Panc1 (cell line): Measurements from ENCODE around the gene LTB4R. TPM values are rescaled to one million over a fixed set of nuclear protein-coding genes. Genes with fewer than 3 reads are reported as not detected.

Experiments
- ATAC-seq: fragments of 200-7000 bp; cut with Tn5 transposase; 2 replicates; pipeline ENCODE4 v1.9.1; 2020; ENCODE audit warnings: mild to moderate bottlenecking, moderate library complexity
- BruUV-seq: library from RNA; stranded (reverse); fragments of 400-500 nt; replicated peaks from 2 replicates; lab custom pipeline; 2021; lab: Mats Ljungman, UMichigan
- CTCF ChIA-PET: fragments of 300-600 bp; sonication (Branson Sonifier 250); formaldehyde crosslinking; loops from one replicate; lab custom pipeline; 2022; ENCODE audit warnings: antibody characterized with exemption; lab: Charles Lee
- POLR2A ChIA-PET: fragments of 300-600 bp; sonication (Branson Sonifier 250); formaldehyde crosslinking; loops from one replicate; lab custom pipeline; 2022; ENCODE audit warnings: antibody characterized with exemption; lab: Charles Lee
- DNase-seq: peaks from one replicate; pipeline ENCODE4 v3.0.0-alpha.2; 2010; ENCODE audit warnings: low read depth, low spot score
- H3K27ac ChIP-seq: 2 replicates; pipeline ENCODE4 v1.5.1; 2011; ENCODE audit warnings: mild to moderate bottlenecking, low read length, inconsistent platforms
- H3K27me3 ChIP-seq: fragments of 200-500 bp; sonication (Bioruptor generic); 2 replicates; pipeline ENCODE4 v1.6.0; 2014; ENCODE audit warnings: low read length, inconsistent platforms; ENCODE audit not compliant: control insufficient read depth, insufficient read depth
- H3K36me3 ChIP-seq: fragments of 200-500 bp; sonication (Bioruptor generic); 2 replicates; pipeline ENCODE4 v1.5.1; 2014; ENCODE audit warnings: inconsistent platforms, mild to moderate bottlenecking, low read length, moderate library complexity; ENCODE audit not compliant: control insufficient read depth, insufficient read depth
- H3K4me1 ChIP-seq: 2 replicates; pipeline ENCODE4 v1.5.1; 2011; ENCODE audit warnings: inconsistent platforms, mild to moderate bottlenecking, low read length, moderate library complexity; ENCODE audit not compliant: control insufficient read depth, insufficient read depth
- H3K4me3 ChIP-seq, 2 experiments: 2 replicates each; pipeline ENCODE4 v1.5.1; 2011 to 2012; ENCODE audit warnings: low read depth in 2 of 2, low read length in 2 of 2, mild to moderate bottlenecking in 2 of 2, inconsistent platforms in 1 of 2, moderate library complexity in 1 of 2
- H3K9me3 ChIP-seq: fragments of 200-500 bp; sonication (Bioruptor generic); 2 replicates; pipeline ENCODE4 v1.5.1; 2014; ENCODE audit warnings: low read depth, mild to moderate bottlenecking, inconsistent platforms, low read length, moderate library complexity; ENCODE audit not compliant: control insufficient read depth, insufficient read depth
- POLR2AphosphoS5 ChIP-seq: IDR thresholded peaks from 2 replicates; pipeline ENCODE4 v1.6.1; 2012; ENCODE audit warnings: mild to moderate bottlenecking, low read depth, low read length, moderate library complexity
- SIN3A ChIP-seq: IDR thresholded peaks from 2 replicates; pipeline ENCODE4 v1.6.1; 2012; ENCODE audit warnings: low read depth, mild to moderate bottlenecking, low read length, moderate library complexity, borderline replicate concordance; ENCODE audit not compliant: insufficient read depth
- TCF7L2 ChIP-seq: IDR thresholded peaks from 2 replicates; pipeline ENCODE4 v1.6.1; 2011; ENCODE audit warnings: mild to moderate bottlenecking, low read depth, low read length, inconsistent platforms
- in situ Hi-C: cut with HindIII; loops from 2 replicates; pipeline ENCODE4 v1.10.0; 2016; ENCODE audit warnings: low sequenced_read_pairs, low pct_unique_long_range_greater_than_20kb
- intact Hi-C: fragments of 100-400 bp; cut with micrococcal nuclease; formaldehyde crosslinking; loops from one replicate; pipeline ENCODE4 v1.10.0; 2022; ENCODE audit not compliant: unreplicated experiment
- total RNA-seq: library from RNA; stranded (reverse); gene quantifications from one replicate; pipeline ENCODE4 v1.2.1, GENCODE V29; 2021; ENCODE audit not compliant: unreplicated experiment
- TF ChIP-seq, protein P1 (sequence below): fragments of 450-650 bp; IDR thresholded peaks from 2 replicates; pipeline ENCODE4 v1.5.1; 2017; ENCODE audit warnings: mild to moderate bottlenecking
- TF ChIP-seq, protein P2 (sequence below), 2 experiments: IDR thresholded peaks; 2 replicates each; pipeline ENCODE4 v1.6.1; 2011 to 2012; ENCODE audit warnings: low read depth in 2 of 2, control low read depth in 1 of 2, low read length in 1 of 2, mild to moderate bottlenecking in 1 of 2, moderate library complexity in 1 of 2; ENCODE audit not compliant: insufficient read depth in 1 of 2

The LTB4R gene
- total RNA-seq, 1 experiment from 2014 or later = 4.8 TPM

DNA sequence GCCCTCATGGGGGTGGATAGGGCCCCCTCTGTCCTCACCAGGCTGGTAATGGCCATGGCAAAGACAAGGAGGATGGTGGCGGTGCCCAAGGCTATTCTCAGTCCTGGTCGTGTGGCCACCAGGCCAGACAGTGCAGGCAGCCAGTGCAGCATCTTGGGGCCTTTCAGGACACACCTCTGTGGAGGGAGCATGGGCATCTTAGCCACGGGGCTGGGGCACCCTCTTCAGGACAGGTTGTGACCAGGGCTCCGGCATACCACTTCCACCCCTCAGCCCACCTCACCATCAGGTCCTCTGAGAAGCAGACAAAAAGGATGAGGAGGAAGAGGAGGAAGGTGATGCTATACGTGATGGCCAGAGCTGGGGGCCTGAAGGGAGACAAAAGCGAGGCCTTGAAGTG lies 12.7 kb downstream of the LTB4R start:
- no peaks in the 10 kb centered on the region for H3K27me3 ChIP-seq

DNA sequence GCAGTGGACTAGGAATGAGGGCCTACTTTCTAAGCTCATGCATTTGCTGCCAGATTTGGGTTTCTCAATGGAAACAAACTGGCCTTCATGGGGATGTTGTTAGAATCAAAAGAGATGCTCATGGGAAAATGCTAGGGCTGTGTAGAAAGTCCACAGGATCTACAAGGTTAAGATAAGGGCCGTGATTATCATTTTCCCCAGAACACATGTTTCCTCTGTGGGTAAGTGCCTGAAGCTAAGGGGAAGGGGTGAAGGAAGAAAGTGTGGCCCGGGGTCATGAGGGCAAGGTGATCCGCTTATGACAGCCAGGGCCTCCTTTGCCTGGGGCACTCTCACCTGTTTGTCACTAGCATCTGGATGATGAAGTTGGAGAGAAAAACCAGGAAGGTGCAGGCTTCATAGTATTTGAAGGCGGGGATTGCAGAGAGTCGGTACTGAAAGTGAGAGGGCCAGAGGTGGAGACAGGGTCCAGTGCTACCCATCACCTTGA lies 13.8 kb downstream of the LTB4R start:
- DNase-seq (no peak), ATAC-seq (no peak)
- Histone ChIP-seq H3K27me3 (no peaks in the 10 kb centered on the region), H3K36me3 (no peaks in the 10 kb centered on the region), H3K27ac (no peak overlapping the region), H3K9me3 (no peaks in the 10 kb centered on the region), H3K4me1 (no peaks in the 10 kb centered on the region), H3K4me3 (no peak overlapping the region)
- in situ Hi-C loops (no loop called here), intact Hi-C loops (no loop called here)
- TF ChIP-seq, protein P1, sequence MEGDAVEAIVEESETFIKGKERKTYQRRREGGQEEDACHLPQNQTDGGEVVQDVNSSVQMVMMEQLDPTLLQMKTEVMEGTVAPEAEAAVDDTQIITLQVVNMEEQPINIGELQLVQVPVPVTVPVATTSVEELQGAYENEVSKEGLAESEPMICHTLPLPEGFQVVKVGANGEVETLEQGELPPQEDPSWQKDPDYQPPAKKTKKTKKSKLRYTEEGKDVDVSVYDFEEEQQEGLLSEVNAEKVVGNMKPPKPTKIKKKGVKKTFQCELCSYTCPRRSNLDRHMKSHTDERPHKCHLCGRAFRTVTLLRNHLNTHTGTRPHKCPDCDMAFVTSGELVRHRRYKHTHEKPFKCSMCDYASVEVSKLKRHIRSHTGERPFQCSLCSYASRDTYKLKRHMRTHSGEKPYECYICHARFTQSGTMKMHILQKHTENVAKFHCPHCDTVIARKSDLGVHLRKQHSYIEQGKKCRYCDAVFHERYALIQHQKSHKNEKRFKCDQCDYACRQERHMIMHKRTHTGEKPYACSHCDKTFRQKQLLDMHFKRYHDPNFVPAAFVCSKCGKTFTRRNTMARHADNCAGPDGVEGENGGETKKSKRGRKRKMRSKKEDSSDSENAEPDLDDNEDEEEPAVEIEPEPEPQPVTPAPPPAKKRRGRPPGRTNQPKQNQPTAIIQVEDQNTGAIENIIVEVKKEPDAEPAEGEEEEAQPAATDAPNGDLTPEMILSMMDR = no peak
- TF ChIP-seq, protein P2, sequence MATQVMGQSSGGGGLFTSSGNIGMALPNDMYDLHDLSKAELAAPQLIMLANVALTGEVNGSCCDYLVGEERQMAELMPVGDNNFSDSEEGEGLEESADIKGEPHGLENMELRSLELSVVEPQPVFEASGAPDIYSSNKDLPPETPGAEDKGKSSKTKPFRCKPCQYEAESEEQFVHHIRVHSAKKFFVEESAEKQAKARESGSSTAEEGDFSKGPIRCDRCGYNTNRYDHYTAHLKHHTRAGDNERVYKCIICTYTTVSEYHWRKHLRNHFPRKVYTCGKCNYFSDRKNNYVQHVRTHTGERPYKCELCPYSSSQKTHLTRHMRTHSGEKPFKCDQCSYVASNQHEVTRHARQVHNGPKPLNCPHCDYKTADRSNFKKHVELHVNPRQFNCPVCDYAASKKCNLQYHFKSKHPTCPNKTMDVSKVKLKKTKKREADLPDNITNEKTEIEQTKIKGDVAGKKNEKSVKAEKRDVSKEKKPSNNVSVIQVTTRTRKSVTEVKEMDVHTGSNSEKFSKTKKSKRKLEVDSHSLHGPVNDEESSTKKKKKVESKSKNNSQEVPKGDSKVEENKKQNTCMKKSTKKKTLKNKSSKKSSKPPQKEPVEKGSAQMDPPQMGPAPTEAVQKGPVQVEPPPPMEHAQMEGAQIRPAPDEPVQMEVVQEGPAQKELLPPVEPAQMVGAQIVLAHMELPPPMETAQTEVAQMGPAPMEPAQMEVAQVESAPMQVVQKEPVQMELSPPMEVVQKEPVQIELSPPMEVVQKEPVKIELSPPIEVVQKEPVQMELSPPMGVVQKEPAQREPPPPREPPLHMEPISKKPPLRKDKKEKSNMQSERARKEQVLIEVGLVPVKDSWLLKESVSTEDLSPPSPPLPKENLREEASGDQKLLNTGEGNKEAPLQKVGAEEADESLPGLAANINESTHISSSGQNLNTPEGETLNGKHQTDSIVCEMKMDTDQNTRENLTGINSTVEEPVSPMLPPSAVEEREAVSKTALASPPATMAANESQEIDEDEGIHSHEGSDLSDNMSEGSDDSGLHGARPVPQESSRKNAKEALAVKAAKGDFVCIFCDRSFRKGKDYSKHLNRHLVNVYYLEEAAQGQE (IDR thresholded peaks at IDR 0.05; ENCODE audit: insufficient read depth in 1 of 2, low read depth in 2 of 2, low read length in 1 of 2) = no peak
- TF ChIP-seq SIN3A = no peak
- no peak for TF ChIP-seq TCF7L2
- no peak for TF ChIP-seq POLR2AphosphoS5
- CTCF ChIA-PET = no interaction called here
- BruUV-seq = no TSS peak
- POLR2A ChIA-PET = interaction anchor here (0.6 kb wide), 1 partner anchor 119 kb away, joined by 6 read pairs; no protein-coding TSS in a partner anchor

More for the DNA sequence above, 12.7 kb downstream of the LTB4R start:
- in situ Hi-C loops (no loop called here), intact Hi-C loops (no loop called here)
- Histone ChIP-seq H3K4me1 (no peaks in the 10 kb centered on the region), H3K27ac (no peak overlapping the region), H3K9me3 (no peaks in the 10 kb centered on the region), H3K36me3 (no peaks in the 10 kb centered on the region), H3K4me3 (no peak overlapping the region)
- ChIA-PET POLR2A (interaction anchor here (0.6 kb wide), 1 partner anchor 230 kb away, joined by 7 read pairs; no protein-coding TSS in a partner anchor), CTCF (interaction anchor here (0.6 kb wide), 1 partner anchor 102 kb away, joined by 3 read pairs; no protein-coding TSS in a partner anchor)
- TF ChIP-seq POLR2AphosphoS5 (no peak), TCF7L2 (no peak), SIN3A (no peak)
- TF ChIP-seq, protein P1 = no peak
- TF ChIP-seq, protein P2 (IDR thresholded peaks at IDR 0.05; ENCODE audit: insufficient read depth in 1 of 2, low read depth in 2 of 2, low read length in 1 of 2) = no peak
- no TSS peak for BruUV-seq
- no peak for DNase-seq
- ATAC-seq = no peak; the same call in 1 of the 2 replicates
